Activated CD8-positive, alpha-beta memory T cell treated with anti-CD3 and anti-CD28 coated beads for 24 hours (primary cell): ENCODE results near the gene CMTM7.

ENCODE experiments used
- DNase-seq: peaks from one replicate; pipeline ENCODE4 v3.0.0-alpha.2; 2020

The CMTM7 gene

GRCh38 chr3:32493437-32494414, 102.1 kb downstream of the CMTM7 start:
- no peak for DNase-seq

- no peak for DNase-seq
These were observed 103.4 kb downstream of the CMTM7 start for GRCh38 chr3:32495085-32495484.

- no peak for DNase-seq
These were observed 104.0 kb downstream of the CMTM7 start for GRCh38 chr3:32495609-32496008.

- DNase-seq = no peak
These were observed 106.6 kb downstream of the CMTM7 start for GRCh38 chr3:32498252-32498651.

GRCh38 chr3:32498992-32499391, 107.3 kb downstream of the CMTM7 start:
- DNase-seq = no peak

GRCh38 chr3:32499585-32499984, 107.9 kb downstream of the CMTM7 start:
- DNase-seq = no peak

GRCh38 chr3:32500231-32500630, 108.6 kb downstream of the CMTM7 start:
- DNase-seq = no peak

GRCh38 chr3:32500880-32501782, 109.5 kb downstream of the CMTM7 start:
- DNase-seq = no peak

GRCh38 chr3:32501783-32502117, 110.1 kb downstream of the CMTM7 start:
- DNase-seq = no peak

GRCh38 chr3:32502118-32502945, 110.7 kb downstream of the CMTM7 start, which contains the start of gene CMTM6:
Gene CMTM6, minus strand, starts transcription at chr3:32502852. Its CDS starts 107 bp downstream, at chr3:32502745.
- peak; percentile 88 for DNase-seq

GRCh38 chr3:32502946-32503286, 111.3 kb downstream of the CMTM7 start:
- no peak for DNase-seq
